HG02870 (cell line): ENCODE measurements around the gene PLPPR5.
"Not testable (repeated sequence)": the region's sequence is repeated elsewhere in the genome, so short reads cannot be mapped to it uniquely, and the experiment has no call there.

Experiments
- ATAC-seq: cut with Tn5 transposase; IDR thresholded peaks from one replicate; pipeline ENCODE4 v1.9.1; 2021; ENCODE audit warnings: mild to moderate bottlenecking, moderate library complexity; ENCODE audit not compliant: unreplicated experiment

Gene PLPPR5

DNA sequence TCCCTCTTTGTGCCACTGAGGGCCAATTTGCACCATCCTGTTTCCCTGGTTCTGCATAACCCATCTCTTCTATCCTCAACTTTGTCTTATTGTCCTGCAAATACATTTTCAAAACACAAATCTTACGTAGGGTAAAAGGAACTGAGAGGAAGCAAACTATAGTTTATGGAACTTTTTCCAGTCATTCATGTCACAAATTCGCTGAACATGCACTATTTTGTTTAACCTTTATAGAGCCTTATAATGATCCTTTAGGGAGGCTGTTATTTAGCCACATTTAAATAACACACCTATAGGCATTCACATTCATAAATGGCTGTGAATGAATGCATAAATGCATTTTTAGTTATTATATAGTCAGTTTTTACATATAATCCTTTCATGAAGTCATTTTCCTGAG is 85.0 kb downstream of the PLPPR5 start:
- ATAC-seq = no peak

GRCh38 chr1:98919211-98919610 is 85.5 kb downstream of the PLPPR5 start:
- no peak for ATAC-seq

DNA sequence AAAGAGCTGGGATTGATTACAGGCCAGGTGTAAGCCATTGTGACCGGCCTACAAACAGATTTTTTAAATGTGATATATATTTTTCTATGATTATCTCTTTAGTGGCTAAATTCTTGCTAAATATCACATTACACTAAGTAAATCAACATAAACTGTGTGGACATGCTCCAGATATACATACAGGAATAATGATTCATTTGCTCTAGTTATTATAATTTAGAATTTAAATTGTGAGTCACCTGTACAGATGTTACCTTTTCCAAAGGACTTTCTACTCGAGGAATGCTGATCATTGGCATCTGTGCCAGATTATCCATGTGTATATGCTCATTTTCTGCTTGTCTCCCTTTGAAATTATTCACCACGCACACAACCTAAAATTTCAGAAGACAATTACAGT is 90.1 kb downstream of the PLPPR5 start:
- ATAC-seq = no peak

- no peak for ATAC-seq
Observed at GRCh38 chr1:98910827-98911226, 93.8 kb downstream of the PLPPR5 start.

DNA sequence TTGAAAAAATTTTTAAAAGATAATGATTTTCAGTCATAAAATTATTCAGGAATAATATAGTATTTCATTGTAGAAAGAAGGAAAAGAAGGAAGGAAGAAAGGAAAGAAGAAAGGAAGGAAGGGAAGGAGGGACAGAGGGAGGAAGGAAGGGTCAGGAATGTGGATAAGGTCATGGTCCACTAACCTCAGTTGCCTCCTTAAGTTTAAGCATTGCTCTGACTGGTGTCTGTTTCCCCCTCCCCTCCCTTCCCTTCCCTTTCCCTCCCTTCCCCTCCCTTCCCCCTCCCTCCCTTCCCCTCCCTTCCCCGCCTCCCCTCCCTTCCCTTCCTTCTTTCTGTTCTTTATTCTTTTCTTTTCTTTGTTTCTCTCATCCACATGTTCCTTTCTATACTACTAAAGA is 95.7 kb downstream of the PLPPR5 start:
- no peak for ATAC-seq

DNA sequence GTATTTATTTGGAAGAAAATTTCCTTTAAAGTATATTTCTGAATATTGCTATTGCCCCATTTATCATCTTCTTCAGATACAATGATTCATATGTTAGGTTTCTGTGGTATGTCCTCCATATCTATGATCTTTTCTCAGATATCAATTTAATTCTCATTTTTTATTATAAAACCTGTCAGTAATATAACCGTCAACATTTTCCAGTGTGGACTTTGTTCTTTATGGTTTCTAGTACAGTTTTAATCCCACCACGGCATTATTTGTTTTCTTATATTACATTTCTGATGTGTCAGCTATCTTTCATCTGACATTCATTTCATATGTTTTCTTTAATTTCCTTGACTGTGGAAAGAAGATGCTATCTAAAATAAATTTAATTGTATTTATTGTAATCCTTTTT is 97.9 kb downstream of the PLPPR5 start:
- no peak for ATAC-seq

DNA sequence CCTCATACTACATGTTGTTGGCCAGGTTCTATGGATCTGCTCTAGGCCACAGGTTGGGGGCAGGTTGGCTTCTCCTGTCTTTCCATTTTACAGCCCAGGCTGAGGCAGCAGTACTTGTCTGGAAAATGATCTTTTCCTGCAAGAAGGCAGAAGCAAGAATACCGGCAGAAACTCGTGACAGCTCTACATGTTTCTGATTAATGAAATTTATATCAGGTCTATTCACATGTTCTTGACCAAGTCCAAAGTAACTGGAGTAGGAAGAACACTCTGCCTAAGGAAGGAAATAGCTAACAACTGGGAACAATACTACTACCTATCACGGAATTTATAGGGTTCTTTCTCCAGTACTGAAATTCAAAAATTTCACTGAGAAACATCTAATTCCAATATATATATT is 98.3 kb downstream of the PLPPR5 start:
- ATAC-seq = no peak

- no peak for ATAC-seq
Observed at GRCh38 chr1:98904684-98905083, 100.0 kb downstream of the PLPPR5 start.

GRCh38 chr1:98903726-98904125 is 100.9 kb downstream of the PLPPR5 start:
- no peak for ATAC-seq

- no peak for ATAC-seq
Observed at GRCh38 chr1:98903261-98903660, 101.4 kb downstream of the PLPPR5 start.

GRCh38 chr1:98898940-98899339 is 105.7 kb downstream of the PLPPR5 start:
- no peak for ATAC-seq

DNA sequence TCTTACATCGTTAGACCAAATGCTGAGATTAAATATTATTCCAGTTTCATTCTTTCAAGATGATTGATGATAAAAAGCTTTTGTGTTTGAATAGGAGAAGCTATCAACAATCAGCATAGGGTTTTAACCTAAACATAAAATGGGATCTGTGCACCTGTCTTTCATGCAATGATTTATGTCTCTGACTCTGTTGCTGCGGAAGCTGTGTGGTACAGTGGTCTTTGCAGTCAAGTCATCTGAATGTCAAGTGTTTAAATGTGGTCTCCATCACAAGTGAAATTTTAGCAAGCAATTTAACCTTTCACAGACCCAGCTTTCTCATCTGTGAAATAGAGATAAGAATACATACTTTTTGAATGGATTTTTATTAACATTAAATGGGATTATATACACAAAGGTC is 107.2 kb downstream of the PLPPR5 start:
- no peak for ATAC-seq

- no peak for ATAC-seq
Observed at GRCh38 chr1:98896711-98897445, 107.8 kb downstream of the PLPPR5 start.

- ATAC-seq = no peak
Observed at GRCh38 chr1:98893371-98893770, 111.3 kb downstream of the PLPPR5 start.

- ATAC-seq = no peak
Observed at GRCh38 chr1:98888869-98889268, 115.8 kb downstream of the PLPPR5 start.

- ATAC-seq = no peak
Observed at GRCh38 chr1:98887507-98887906, 117.2 kb downstream of the PLPPR5 start.

- ATAC-seq = no peak
Observed at GRCh38 chr1:98884864-98885263, 119.8 kb downstream of the PLPPR5 start.

- ATAC-seq = no peak
Observed at GRCh38 chr1:98881901-98882300, 122.8 kb downstream of the PLPPR5 start.

DNA sequence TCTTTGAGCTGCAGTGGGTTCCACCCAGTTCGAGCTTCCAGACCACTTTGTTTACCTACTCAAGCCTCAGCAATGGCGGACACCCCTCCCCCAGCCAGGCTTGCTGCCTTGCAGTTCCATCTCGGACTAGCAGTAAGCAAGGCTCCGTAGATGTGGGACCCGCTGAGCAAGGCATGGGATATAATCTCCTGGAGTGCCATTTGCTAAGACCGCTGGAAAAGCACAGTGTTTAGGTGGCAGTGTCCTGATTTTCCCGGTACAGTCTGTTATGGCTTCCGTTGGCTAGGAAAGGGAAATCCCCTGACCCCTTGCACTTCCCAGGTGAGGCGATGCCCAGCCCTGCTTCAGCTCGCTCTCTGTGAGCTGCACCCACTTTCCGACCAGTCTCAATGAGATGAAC is 123.4 kb downstream of the PLPPR5 start:
- ATAC-seq = not testable (repeated sequence)

DNA sequence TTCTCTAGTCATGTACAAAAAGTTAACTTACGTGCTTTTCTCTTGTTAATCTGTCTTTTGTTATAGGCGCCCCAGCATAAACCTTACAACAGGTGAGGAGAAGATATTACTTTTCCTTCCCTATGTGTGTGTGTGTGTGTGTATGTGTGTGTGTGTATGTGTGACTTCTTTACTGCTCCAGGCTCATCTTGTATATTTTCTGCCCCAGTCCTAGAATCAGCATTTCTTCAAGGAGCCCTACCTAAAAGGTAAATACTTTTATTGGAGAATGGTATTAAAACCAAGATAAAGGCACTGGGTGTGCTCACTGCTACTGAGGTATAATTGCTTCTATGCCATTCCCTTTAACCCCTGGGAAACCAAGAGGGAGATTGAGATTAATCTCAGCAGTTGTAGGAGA is 129.8 kb downstream of the PLPPR5 start:
- no peak for ATAC-seq

DNA sequence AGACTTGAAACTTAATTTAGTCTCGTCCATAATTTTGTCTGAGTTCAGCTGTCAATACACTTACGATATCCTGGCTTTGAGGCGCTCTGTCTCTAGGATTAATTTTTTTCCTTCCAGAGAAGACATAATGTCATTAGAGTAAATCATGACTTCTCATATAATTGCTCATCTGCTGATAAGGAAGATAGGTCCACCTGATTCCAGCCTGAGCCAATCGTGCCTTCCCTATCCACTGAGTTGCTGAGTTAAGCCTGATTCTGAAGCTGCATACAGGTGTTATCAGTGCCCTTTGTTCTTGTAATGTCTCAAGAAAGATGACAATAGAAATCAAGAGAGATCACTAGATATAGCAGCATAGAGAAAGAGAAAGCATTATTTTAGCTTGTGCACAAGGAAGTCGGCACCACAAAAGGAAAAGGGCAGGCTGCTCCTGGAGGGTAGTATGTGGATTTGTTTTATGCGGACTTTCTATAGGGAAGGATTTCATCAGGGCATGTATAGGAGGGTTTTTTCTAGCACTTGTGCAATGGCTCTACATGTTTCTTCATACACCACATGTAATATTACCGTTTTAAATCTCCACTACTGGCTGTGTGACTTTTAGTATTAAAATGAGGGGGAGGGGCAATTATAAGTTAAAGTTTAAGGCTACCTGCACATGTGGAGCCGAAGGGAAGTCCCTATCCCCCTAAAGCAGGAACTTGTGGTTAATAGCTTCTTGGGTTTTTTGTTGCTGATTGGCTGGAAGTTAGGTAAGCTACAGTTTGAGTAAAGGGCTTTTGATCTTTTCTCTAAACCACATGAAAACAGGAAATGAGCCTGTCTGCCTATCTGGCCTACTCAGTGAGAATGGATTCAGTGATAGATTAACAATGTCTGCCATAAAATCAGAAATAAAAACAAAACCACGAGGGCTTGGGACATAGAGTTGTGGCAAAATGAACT is 133.4 kb downstream of the PLPPR5 start:
- ATAC-seq = peak; percentile 97

GRCh38 chr1:98865796-98866195 is 138.9 kb downstream of the PLPPR5 start:
- ATAC-seq = no peak
